ENCODE data around the gene PAF1. TPM values are rescaled to one million over a fixed set of nuclear protein-coding genes. Genes with fewer than 3 reads are reported as not detected.
A peak's percentile ranks its signal among the peaks of the same experiment; 100 is the strongest.

PAF1 gene
- total RNA-seq, 2 experiments from 2014 or later = 31.9 to 34.9 TPM

DNA sequence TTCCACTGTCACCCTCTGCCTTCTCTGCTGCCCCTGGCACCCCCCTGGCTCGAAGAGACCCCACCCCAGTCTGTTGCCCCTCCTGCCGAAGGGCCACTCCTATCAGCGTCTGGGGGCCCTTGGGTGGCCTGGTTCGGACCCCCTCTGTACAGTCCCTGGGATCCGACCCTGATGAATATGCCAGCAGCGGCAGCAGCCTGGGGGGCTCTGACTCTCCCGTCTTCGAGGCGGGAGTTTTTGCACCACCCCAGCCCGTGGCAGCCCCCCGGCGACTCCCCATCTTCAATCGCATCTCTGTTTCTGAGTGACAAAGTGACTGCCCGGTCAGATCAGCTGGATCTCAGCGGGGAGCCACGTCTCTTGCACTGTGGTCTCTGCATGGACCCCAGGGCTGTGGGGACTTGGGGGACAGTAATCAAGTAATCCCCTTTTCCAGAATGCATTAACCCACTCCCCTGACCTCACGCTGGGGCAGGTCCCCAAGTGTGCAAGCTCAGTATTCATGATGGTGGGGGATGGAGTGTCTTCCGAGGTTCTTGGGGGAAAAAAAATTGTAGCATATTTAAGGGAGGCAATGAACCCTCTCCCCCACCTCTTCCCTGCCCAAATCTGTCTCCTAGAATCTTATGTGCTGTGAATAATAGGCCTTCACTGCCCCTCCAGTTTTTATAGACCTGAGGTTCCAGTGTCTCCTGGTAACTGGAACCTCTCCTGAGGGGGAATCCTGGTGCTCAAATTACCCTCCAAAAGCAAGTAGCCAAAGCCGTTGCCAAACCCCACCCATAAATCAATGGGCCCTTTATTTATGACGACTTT is 17.7 kb upstream of the PAF1 start:
- Mint-ChIP-seq H3K9me3 (no peaks in the 10 kb centered on the region), H3K4me1 (ENCODE audit: low read depth) (peaks cover 47% of the 10 kb centered on the region), H3K27ac (peak overlapping the region; percentile 98), H3K36me3 (ENCODE audit: low read depth) (peaks cover 29% of the 10 kb centered on the region), H3K27me3 (ENCODE audit: low read depth) (peaks cover 2% of the 10 kb centered on the region), H3K4me3 (peak overlapping the region; percentile 97)
- DNase-seq = peak; percentile 45
- intact Hi-C loops (cut with micrococcal nuclease) = loop anchor here (10.0 kb wide), 1 partner anchor 1206 kb away; no protein-coding TSS in a partner anchor
- CTCF ChIA-PET = interaction anchor here (0.6 to 3.7 kb wide), 3 partner anchors 11 to 27 kb away, joined by 3 to 26 read pairs (median 3); partner anchors contain the start of gene RPS16

DNA sequence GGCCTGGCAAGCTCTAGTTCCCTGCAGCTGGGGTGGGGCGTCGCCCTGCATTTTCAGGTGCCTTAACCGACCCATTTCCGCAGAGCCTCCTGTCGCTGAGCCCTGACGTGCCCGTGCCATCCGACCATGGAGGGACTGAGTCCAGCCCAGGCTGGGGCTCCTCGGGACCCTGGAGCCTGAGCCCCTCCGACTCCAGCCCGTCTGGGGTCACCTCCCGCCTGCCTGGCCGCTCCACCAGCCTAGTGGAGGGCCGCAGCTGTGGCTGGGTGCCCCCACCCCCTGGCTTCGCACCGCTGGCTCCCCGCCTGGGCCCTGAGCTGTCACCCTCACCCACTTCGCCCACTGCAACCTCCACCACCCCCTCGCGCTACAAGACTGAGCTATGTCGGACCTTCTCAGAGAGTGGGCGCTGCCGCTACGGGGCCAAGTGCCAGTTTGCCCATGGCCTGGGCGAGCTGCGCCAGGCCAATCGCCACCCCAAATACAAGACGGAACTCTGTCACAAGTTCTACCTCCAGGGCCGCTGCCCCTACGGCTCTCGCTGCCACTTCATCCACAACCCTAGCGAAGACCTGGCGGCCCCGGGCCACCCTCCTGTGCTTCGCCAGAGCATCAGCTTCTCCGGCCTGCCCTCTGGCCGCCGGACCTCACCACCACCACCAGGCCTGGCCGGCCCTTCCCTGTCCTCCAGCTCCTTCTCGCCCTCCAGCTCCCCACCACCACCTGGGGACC is 16.9 kb upstream of the PAF1 start:
- peaks cover 47% of the 10 kb centered on the region for H3K4me1 Mint-ChIP-seq (ENCODE audit: low read depth)
- H3K27ac Mint-ChIP-seq = peak overlapping the region; percentile 98
- H3K36me3 Mint-ChIP-seq (ENCODE audit: low read depth) = peaks cover 29% of the 10 kb centered on the region
- H3K9me3 Mint-ChIP-seq = no peaks in the 10 kb centered on the region
- peak overlapping the region; percentile 97 for H3K4me3 Mint-ChIP-seq
- peaks cover 2% of the 10 kb centered on the region for H3K27me3 Mint-ChIP-seq (ENCODE audit: low read depth)
- intact Hi-C loops (cut with micrococcal nuclease) = loop anchor here (10.0 kb wide), 1 partner anchor 1207 kb away; no protein-coding TSS in a partner anchor
- DNase-seq = peak; percentile 75
- CTCF ChIA-PET = interaction anchor here (0.6 to 3.7 kb wide), 4 partner anchors 10 to 357 kb away, joined by 3 to 26 read pairs (median 3); partner anchors contain the start of gene RPS16

DNA sequence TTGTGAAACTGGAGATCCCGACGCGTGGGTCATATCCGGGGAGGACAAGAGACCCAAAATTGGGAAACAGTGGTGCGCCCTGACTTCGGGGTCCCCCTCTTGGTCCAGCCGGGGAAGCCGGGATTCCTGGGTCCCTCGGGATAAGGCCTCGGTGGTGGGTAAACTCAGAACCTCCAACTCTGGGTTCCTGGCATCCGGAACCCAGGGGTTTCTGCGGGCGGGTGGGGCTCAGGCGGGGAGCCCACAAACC is 16.4 kb upstream of the PAF1 start:
- peaks cover 2% of the 10 kb centered on the region for H3K27me3 Mint-ChIP-seq (ENCODE audit: low read depth)
- H3K4me3 Mint-ChIP-seq = peak overlapping the region; percentile 97
- no peak for DNase-seq
- no peaks in the 10 kb centered on the region for H3K9me3 Mint-ChIP-seq
- peaks cover 30% of the 10 kb centered on the region for H3K36me3 Mint-ChIP-seq (ENCODE audit: low read depth)
- intact Hi-C loops (cut with micrococcal nuclease) = loop anchor here (10.0 kb wide), 1 partner anchor 1207 kb away; no protein-coding TSS in a partner anchor
- H3K27ac Mint-ChIP-seq = peak overlapping the region; percentile 98
- CTCF ChIA-PET = interaction anchor here (0.6 to 3.7 kb wide), 2 partner anchors 10 to 357 kb away, joined by 3 to 26 read pairs; no protein-coding TSS in a partner anchor
- H3K4me1 Mint-ChIP-seq (ENCODE audit: low read depth) = peaks cover 52% of the 10 kb centered on the region

DNA sequence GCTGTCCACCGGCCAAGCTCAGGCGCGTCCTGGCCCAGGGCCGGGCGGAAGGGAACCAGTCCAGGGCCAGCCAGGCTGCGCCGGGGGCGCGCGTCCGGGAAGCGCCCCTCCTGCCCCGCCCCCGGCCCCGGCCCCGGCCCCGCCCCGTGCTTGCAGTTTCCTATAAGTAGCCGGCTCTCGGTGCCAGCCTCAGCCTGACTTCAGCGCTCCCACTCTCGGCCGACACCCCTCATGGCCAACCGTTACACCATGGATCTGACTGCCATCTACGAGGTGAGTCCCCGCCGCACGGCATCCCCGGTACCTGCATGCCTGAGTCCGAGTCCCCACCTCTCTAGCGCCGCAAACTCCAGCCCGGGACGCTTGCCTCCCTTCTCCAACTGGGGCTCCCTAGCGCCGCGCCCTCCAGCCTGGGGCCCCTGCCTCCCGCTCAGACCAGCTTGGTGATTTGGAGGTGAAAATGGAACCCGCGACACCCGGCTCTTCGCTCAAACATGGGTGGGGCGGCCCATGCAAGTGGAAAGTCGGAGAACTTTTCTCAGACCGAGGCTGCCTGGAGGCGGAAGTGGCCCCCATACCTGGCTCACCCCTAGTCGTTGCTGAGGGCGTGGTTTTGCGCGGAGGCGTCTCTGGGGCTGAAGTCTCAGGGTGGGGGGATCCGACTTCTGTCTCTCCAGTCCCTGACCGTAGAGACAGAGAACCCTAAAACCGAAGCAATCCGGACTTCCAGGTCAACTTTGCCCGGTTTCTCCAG is 15.9 kb upstream of the PAF1 start, which contains the start of gene ZFP36:
Gene ZFP36, plus strand, starts transcription at position 192 of the 754 bp plus-strand sequence. Its CDS starts 58 bp downstream, at position 250.
- H3K9me3 Mint-ChIP-seq = no peaks in the 10 kb centered on the region
- CTCF ChIA-PET = interaction anchor here (3.7 kb wide), 1 partner anchor 9 kb away, joined by 26 read pairs; no protein-coding TSS in a partner anchor
- peak; percentile 87 for DNase-seq
- H3K4me1 Mint-ChIP-seq (ENCODE audit: low read depth) = peaks cover 55% of the 10 kb centered on the region
- intact Hi-C loops (cut with micrococcal nuclease) = loop anchor here (10.0 kb wide), 1 partner anchor 1208 kb away; no protein-coding TSS in a partner anchor
- H3K36me3 Mint-ChIP-seq (ENCODE audit: low read depth) = peaks cover 28% of the 10 kb centered on the region
- peak within 1 kb of the TSS; percentile 97 for H3K4me3 Mint-ChIP-seq
- H3K27ac Mint-ChIP-seq = peak within 1 kb of the TSS; percentile 98
- no peaks in the 10 kb centered on the region for H3K27me3 Mint-ChIP-seq (ENCODE audit: low read depth)

DNA sequence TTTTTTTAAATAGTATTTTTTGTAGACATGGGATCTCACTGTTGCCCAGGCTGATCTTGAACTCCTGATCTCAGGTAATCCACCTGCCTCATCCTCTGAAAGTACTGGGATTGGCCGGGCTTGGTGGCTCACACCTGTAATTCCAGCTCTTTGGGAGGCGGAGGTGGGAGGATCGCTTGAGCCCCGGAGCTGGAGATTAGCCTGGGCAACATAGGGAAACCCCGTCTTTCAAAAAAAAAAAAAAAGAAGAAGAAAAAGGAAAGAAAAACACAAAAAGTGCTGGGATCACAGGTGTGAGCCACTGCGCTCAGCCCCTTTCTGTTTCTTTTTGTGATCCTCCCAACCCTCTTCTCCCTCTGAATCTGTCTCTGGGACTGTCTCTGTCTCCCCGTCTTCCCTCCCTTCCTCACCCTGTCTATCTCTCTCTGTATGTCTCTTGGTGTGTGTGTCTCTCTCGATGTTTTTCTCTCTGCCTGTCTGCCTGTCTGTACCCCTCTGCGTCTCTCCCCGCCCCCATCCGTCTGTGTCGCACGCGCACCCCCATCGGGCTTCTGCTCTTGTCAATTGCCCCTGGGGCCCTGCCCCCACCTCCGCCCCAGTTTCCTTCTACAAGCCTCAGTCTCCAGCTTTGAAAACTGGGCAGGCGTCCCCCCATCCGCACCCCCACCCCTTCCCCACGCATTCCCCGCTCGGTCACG is 15.2 kb upstream of the PAF1 start:
- DNase-seq = peak; percentile 90
- Mint-ChIP-seq H3K27ac (peak overlapping the region; percentile 93), H3K4me3 (peak overlapping the region; percentile 86), H3K4me1 (ENCODE audit: low read depth) (peaks cover 57% of the 10 kb centered on the region), H3K27me3 (ENCODE audit: low read depth) (no peaks in the 10 kb centered on the region), H3K36me3 (ENCODE audit: low read depth) (peaks cover 28% of the 10 kb centered on the region), H3K9me3 (no peaks in the 10 kb centered on the region)
- intact Hi-C loops (cut with micrococcal nuclease) = loop anchor here (2.0 to 10.0 kb wide), 2 partner anchors 555 to 1209 kb away; no protein-coding TSS in a partner anchor
- CTCF ChIA-PET = interaction anchor here (0.8 to 3.7 kb wide), 2 partner anchors 8 to 47 kb away, joined by 3 to 26 read pairs; no protein-coding TSS in a partner anchor

DNA sequence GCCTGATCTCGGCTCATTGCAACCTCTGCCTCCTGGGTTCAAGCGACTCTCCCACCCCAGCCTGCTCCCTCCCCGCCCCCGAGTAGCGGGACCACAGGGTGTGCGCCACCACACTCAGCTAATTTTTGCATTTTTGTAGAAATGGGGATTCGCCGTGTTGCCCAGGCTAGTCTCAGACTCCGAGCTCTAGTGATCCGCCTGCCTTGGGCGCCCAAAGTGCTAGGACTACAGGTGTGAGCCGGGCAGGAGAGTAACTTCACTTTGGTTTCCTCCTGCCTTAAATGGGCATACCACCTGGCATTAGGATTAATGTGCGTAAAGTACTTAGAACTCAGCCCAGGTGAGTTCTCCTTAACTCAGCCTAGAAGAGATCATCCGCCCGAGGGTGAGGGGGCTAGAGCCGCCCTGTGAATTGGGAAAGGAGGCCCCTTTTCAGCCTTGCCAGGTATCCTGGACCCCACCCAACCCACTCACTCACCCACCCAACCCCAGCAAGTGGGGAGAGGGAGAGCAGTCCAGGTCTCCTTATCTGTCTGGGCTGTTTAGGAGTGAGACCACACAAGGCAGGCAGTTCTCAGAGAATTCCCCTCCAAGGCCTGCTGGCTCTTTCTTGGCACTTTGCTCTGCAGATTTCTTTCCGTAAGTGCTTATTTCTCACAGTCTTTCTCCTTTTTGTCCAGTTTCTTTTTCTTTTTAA is 14.5 kb upstream of the PAF1 start:
- Mint-ChIP-seq H3K36me3 (ENCODE audit: low read depth) (peaks cover 28% of the 10 kb centered on the region), H3K4me1 (ENCODE audit: low read depth) (peaks cover 56% of the 10 kb centered on the region)
- peak; percentile 35 for DNase-seq

DNA sequence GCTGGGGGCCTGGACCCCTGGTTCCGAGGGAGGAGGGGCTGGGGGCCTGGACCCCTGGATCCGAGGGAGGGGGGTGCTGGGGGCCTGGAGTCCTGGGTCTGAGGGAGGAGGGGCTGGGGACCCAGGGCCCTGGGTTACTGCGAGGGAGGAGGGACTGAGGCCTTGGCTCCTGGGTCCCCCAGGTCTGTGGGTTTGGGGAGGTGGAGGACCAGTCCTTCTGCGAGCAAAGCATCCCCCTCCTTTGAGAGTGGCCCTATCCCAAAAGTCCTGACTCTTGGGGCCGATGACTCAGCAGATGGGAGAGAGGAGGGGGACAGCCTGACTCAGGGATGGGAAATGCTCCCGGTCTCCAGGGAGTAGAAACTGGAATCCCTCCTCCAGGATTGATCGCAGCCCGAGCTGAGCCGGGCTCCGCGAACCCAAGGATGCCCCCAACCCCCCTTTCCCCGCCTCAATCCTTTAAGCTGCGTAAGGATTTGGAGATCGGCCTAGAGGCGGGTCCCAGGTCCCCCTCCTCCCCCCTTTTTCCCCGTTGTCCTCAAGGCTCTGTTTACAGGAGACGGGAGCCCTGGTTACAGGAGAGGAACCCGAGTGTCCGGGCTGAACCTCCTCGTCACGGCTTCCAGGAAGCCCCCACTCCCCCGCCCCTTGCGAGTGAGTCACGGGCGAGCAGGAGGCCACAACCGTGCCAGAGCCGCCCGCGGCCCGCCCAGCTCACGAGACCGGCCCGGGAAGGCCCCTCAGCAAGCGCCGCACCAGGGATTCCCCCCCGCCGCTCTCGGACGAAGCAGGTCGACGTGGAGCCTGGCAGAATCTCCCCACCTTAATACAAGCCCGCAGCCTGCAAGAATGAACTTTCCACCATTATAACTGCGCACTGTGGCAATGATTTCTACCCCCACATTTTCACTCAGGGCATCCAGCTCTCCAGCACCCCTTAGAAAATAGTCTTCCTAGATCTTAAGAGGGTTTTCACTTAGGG is 12.7 kb upstream of the PAF1 start:
- peak; percentile 99 for DNase-seq
- CTCF ChIA-PET = interaction anchor here (0.6 to 4.7 kb wide), 3 partner anchors 8 to 139 kb away, joined by 4 to 45 read pairs (median 4); partner anchors contain the start of gene PLEKHG2
- Mint-ChIP-seq H3K36me3 (ENCODE audit: low read depth) (peaks cover 27% of the 10 kb centered on the region), H3K4me3 (peak overlapping the region; percentile 84), H3K4me1 (ENCODE audit: low read depth) (peaks cover 60% of the 10 kb centered on the region), H3K27ac (peak overlapping the region; percentile 93), H3K27me3 (ENCODE audit: low read depth) (no peaks in the 10 kb centered on the region), H3K9me3 (no peaks in the 10 kb centered on the region)
- intact Hi-C loops (cut with micrococcal nuclease) = loop anchor here (2.0 to 10.0 kb wide), 3 partner anchors 553 to 1211 kb away; partner anchors contain the start of gene SERTAD1

More for the DNA sequence above, 14.5 kb upstream of the PAF1 start:
- CTCF ChIA-PET = interaction anchor here (0.8 to 1.4 kb wide), 3 partner anchors 12 to 46 kb away, joined by 3 to 4 read pairs (median 3); no protein-coding TSS in a partner anchor
- intact Hi-C loops (cut with micrococcal nuclease) = loop anchor here (2.0 to 10.0 kb wide), 2 partner anchors 555 to 1209 kb away; no protein-coding TSS in a partner anchor
- Mint-ChIP-seq H3K4me3 (peak overlapping the region; percentile 65), H3K27me3 (ENCODE audit: low read depth) (no peaks in the 10 kb centered on the region), H3K27ac (peak overlapping the region; percentile 93), H3K9me3 (no peaks in the 10 kb centered on the region)

DNA sequence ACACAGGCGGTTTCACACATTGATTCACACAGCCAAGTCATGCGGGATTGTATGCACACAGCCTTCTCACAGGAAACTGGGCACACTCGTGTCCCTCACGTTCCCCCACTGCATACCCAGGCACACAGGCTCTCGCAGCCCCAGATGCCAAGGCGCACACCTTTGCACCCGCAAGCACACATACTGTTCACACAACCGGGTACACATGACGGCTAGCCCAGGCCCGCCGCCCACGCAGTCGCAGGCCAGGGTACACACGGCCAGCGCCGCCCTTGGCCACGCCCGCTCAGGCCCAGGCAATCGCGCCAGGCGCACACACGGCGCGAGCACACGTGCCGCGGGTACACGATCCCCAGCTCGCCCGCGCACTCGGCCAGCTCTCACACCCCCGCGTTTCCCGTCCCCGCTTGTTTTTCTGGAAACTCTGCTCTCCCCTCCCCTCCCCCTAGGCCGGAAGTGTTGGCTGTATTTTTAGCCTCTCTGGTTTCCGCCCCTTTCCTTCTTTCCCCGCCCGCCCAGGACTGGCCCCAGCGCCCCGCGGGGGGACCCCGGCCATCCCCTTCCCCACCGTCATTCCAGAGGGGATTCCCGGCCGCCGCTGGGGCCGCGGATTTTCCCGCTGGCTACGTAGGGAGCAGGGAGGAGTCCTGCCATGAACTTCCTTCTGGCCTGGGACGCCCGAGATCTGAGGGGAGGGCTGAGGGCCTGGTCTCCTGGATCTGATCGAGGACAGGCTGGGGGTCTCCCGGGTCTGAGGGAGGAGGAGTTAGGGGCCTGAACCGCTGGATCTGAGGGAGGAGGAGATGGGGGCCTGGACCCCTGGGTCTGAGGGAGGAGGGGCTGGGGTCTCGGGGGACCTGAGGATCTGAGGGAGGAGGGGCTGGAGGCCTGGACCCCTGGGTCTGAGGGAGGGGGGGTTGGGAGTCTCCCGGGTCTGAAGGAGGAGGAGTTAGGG is 11.7 kb upstream of the PAF1 start:
- no peaks in the 10 kb centered on the region for H3K9me3 Mint-ChIP-seq
- DNase-seq = peak; percentile 94
- H3K4me1 Mint-ChIP-seq (ENCODE audit: low read depth) = peaks cover 69% of the 10 kb centered on the region
- intact Hi-C loops (cut with micrococcal nuclease) = loop anchor here (1.0 to 10.0 kb wide), 4 partner anchors 10 to 1212 kb away; partner anchors contain the start of genes MED29, PAF1, PLEKHG2 and SERTAD1
- peaks cover 17% of the 10 kb centered on the region for H3K36me3 Mint-ChIP-seq (ENCODE audit: low read depth)
- H3K27me3 Mint-ChIP-seq (ENCODE audit: low read depth) = no peaks in the 10 kb centered on the region
- CTCF ChIA-PET = interaction anchor here (4.7 kb wide), 1 partner anchor 9 kb away, joined by 45 read pairs; the partner anchor contains the start of gene PLEKHG2
- peak overlapping the region; percentile 93 for H3K27ac Mint-ChIP-seq
- peak overlapping the region; percentile 84 for H3K4me3 Mint-ChIP-seq
